ENCODE results near the gene TBC1D16.

- TF ChIP-seq CTCF (IDR thresholded peaks at IDR 0.05): no peak
- TF ChIP-seq POLR2A (IDR thresholded peaks at IDR 0.05): no peak
Measured at GRCh38 chr17:79947351-79948031, 88.2 kb downstream of the TBC1D16 start.

Measured in lower leg skin (tissue), 3 donors.